Kidney capillary endothelial cell (primary cell): ENCODE measurements around the gene SMU1.

Experiments
- DNase-seq: peaks from one replicate; pipeline ENCODE4 v3.0.0-alpha.2; 2018; ENCODE audit warnings: low spot score

The SMU1 gene

DNA sequence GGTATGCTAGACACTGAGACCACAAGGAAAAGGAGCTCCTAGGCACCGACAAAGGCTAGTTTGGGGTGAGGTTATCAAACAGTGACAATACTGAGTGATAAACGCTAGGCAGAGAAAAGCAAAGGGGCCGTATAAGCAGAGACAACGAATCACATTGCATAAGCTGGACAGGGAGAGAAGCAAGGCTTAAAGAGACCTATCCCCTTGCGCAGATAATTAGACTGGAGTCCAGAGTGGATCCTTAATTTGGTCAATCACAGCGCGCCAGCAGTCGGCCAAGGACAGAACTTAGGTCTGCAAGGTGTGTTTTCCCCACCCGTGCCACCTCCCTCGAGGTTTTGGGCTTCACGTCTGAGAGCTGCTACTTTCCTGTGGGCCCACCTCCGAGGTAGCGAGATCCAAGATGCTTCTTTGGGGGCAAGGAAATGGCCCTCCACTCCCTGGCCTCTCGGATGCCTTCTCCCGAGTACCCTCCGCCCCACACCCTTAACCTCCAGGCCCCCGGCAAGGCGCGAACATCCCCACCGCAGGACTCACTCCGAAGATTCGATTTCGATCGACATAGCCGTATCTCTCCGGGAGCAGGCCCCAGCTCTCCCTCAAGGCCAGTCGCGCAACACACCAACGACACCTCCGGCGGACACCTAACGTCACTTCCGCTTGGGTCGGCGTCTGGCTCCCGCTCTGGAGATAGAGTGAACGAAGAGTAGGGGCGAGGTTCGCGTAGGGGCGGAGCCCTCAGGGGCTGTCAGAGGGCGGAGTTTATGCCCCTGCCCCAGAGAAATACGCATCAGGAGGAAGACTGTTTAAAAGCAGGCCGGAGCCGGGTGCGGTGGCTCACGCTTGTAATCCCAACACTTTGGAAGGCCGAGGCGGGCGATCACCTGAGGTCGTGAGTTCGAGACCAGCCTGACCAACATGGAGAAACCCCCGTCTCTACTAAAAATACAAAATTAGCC lies at the start of gene SMU1:
Gene SMU1, minus strand, starts transcription at position 629 of the 959 bp plus-strand sequence. Its CDS starts 66 bp downstream, at position 563.
- peak; percentile 96 for DNase-seq

DNA sequence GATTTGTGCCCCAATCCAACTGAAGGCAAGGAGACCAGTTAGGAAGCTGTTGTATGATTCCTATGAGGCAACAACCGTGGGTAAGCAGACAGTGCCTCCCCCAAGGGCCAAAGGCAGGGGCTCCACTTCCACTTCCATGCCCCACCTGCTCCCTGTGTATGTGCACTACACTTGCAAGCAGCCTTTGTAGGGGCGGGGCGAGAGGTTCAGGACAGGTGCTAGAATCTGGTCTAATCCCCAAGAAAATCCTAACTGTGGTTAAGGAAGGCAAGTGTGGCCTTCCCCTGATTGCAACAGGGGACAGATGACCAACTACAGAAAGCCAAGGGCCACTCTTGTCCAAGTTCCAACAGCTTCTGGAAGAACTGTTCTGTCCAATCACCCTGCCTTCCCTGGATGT lies 49.0 kb upstream of the SMU1 start:
- DNase-seq = no peak

DNA sequence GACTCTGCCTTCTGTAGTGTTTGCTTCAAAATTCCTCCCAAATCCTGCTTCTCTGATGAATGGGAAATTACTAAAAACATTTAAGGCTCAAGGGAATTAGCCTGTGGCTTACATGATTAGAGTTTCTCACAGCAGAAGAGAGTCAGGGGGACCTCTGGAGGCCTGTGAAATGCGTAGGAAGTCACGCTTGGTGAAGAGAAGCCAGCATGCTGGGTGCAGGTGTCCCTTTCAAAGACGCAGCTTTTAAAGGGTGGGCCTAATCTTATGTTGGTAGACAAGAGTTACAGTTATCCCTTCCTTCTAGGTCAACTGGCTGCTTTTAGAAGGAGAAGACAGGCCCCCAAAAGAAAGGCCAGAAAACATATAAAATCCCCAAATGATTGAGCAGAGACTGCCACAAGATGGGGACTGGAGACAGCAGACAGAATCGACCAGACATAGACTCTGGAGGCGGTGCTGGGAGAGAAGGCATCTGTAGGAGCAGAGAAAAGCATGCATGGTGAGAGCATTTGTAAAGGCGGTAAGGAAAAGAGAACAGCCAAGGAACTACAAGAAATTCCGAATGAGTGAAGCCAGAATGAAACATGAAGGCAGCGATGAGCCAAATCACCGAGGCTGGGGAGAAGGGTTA lies 48.4 kb upstream of the SMU1 start:
- DNase-seq = no peak

DNA sequence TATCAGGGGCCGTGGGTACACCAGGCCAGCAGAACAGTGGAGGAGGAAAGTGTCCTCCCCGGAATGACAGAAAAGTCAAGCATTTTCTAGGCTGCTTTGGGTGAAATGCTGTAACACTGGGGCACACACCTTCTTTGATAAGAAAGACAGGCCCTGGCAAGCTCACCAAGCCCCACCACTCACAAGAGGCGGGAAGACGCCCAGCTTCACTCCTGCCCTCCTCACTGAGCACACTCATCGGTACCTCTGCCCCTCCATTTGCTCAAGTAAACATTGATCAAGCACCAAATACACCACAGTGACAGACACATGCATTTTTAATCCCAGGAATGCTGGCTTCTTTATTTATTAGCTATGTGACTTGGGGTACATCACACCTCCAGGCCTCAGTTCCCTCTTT lies 47.6 kb upstream of the SMU1 start:
- DNase-seq = no peak

DNA sequence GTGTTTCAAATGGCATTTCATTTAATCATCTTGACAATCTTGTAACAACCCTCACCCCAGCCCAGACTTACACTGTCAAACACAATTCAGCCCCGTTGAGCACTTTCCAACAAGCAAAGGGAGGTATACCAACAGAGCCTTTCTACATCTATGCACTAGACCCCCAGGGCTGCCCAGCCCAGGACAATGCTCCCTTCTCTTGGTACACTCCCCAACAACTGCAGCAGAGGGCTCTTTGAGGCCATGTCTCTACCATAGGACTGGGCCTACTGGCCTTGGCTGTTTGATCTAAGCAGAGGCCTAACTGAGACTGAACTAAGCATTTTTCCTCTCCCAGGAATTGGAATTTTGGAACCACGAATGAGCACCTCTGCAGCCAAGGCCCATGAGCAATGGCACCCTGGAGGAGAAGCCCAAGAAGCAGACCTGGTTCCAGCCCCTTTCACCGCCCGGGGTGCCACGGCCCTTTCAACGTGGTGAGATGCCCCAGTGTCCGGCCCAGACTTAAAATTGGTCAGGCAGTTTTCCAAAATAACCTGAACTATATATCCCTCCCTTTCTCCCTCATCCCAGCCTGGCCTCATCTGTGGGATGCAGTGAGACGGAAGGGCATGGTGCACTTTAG lies 47.0 kb upstream of the SMU1 start:
- no peak for DNase-seq

DNA sequence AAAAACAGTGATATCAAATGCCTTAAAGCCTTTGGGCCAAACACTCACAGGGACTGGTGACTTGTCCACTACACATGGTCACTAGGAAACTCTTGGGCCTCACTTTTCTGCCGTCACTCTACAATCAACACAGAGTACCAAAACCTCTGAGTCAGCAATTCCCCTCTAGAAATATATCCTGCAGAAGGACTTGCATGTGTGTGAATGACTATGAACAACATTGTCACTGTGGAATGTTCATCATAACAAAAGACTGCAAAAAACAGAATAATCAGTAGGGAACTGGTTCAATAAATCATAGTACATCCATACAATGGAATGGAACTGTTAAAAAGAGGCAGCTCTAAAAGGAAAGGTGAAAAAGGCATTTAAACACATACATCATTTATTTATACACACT lies 44.1 kb upstream of the SMU1 start:
- no peak for DNase-seq

DNA sequence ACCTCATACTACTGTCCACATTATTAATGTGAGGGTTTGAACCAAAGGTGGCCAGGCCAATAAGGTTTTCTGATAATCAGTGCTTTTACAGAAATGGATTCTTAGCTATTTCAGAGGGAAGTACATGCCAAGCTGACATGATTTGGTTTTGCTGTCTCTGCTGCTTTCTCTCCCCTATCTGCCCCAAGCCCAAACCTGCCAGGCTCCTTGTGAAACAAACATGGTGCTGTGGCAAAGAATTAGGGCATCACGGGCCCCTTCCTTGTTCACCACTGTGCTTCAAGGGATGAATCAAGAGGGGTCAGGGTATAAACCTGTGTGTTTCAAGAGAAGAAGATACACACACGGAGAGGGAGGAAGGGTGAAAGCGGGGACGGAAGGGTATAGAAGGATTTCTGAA lies 41.3 kb upstream of the SMU1 start:
- no peak for DNase-seq

DNA sequence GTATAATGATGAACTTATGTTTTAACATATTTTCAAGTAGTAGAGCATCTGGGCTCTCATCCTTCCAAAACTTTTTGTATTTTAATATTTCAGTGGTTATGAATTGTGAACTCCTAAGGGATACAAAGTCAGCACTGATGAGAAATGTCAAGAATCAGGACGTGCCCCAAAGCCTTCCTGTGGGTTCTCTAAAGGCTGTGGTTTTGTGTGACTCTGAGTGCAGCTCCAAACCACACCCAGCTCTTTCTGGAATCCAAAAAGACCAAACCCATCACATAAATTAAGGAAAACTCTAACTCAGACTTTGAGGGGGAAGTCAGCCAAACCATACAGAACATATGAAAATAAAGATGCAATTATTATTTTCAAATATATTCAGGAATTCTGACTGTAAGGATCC lies 40.8 kb upstream of the SMU1 start:
- no peak for DNase-seq

DNA sequence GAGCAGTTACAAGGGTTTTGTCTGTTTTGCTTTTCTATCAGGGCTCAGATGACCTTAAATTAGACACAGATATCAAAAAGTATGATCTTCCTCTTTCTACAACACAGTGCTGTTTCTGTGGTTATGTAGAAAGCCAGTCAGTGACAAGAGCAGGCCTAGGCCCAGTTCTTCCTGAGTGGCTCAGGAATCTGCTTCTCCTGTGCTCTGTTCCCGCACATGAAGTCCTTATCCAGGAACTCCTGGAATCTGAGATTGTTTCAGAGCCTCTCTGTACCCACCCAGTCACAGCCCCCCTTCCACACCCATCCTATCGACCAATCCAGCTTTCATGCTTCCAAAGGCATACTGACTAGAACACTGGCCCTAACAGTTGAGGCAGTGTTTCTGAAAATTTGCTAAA lies 40.4 kb upstream of the SMU1 start:
- no peak for DNase-seq

DNA sequence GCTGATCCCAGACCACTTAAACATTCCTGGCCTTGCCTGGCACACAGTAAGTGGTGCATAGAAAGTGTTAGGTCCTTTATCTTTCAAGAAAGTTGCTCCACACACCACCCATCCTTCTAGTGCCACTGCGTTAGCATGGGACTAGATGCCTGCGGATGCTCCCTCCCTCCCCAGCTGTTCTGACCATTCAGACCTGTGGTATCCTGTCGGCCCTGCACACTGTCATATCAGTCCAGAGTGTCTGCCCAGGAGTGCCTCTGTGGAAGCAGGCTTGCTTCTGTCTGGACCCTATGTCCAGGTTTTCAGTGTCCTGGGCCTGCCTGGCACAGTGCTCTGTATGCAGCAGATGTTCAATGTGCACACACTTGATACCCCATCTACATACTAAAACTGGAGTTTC lies 38.3 kb upstream of the SMU1 start:
- DNase-seq = no peak

DNA sequence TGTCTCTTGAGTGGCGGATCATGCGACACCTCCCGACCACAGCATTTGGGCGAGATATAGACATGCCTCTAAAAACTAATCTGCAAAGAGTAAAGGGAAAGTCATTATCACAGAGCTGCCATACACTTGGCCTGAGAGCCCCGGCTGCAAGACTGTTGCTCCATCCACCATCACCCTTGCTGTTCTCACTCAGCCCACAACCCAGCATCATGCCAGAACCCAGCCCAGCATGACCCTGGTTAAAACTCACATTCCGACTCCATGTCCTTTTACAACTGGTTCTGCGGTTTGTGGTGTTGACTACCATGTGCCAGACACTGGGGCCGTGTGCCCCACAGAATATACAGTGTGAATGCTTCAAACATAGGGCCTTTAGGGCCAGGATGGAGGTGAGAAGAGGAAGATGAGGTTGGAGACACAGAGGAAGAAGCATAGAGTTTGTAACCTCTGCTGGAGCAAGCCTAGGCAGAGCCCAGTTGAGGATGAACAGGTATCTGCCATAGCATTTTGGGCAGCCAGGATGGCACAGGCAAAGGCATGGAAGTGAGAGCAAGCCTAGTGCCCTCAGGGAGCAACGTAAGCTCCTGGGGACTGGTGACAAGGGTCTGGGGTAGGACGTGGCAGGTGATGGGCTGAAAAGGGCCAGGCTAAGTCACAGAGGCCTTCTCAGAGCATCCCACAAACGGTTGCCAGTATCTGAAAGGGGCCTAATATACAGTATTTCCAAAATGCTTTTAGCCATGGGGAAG lies 37.5 kb upstream of the SMU1 start:
- no peak for DNase-seq

DNA sequence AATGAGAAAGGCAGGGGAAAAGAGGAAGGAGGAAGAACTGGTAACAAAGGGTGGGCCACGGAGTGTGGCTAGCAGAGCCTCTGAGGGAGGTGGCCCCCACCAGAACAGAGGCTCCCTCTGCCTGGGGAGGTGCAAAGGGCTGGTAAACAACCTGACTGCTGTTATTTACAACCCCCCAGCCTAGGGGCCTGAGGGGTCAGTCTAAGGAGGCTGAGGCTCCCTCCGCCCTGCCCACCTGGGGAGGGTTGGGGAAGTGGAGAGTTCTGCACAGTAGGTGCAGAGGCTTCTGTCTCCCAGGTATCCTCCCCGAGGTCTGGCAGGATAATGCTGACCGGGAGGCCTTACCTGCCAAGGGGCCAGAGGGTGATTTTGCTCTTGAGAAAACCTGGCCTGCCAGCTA lies 35.6 kb upstream of the SMU1 start:
- no peak for DNase-seq

DNA sequence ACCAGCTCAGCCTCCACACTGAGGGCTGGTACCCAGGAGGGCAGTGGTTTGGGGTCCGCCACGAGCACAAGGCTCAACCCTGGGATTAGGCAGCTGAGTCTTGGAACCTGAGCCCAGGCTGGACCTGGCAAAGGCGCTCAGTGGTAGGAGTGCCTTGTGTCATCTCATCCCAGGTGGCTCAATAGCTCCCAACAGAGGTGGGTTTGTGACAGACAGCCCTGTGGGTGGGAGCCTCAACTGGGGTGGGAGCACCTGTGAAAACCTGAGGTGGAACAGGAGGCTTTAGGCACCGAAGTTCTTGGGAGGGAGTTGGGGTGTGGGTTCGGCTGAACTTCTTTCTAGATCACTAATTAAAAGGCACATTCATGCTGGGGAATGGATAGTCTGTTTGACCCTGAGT lies 35.2 kb upstream of the SMU1 start:
- no peak for DNase-seq

DNA sequence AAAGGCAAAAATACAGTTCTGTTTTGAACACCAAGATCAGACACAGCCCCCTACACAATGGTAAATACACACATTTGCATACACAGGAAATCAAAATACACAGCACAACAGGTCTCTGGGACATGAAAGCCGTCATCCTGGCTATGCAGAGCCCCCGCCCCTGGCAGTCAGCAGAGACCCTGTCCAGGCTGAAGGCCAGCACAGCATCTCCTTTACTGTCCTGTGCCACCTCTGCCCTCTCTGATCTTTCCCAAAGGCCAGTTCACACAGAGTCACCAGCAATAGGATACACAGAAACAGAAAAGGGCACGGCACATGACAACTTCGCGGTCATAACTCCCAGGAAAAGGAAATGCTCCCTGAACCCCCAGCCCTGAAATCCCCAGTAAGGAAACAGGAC lies 34.2 kb upstream of the SMU1 start:
- no peak for DNase-seq

DNA sequence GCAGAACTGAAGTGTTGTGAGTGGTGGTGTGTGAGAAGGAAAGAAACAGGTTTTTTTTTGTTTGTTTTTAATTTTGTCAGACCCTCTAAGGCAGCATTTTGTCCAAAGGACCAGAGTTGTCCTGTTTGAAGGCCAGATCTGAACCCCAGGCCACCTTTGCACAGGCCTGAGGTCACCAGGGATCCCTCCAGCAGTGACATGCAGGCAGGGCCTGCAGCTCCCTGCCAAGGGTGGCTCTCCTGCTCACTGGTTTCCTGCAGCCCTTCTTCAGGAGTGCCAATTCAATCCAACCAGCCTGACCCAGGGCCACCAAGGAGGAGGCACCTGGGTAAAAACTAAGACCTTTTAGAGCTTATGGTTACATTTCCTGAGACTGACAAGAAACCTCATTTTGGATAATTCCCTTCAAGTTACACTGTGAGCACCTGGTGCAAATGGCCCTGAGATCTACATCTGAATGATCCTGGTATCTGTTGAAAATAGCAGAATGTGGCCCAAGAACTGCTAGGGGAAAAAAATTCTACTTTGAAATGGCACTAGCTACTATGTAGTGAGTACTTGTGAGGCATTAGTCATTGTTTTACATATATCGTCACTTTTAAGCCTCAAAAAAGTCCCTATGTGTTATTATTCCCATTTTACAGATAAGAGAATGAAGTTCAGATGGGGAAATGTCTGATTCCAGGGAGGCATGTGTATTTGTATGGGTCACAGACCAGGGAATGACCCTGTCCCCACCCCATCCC lies 33.5 kb upstream of the SMU1 start:
- no peak for DNase-seq

DNA sequence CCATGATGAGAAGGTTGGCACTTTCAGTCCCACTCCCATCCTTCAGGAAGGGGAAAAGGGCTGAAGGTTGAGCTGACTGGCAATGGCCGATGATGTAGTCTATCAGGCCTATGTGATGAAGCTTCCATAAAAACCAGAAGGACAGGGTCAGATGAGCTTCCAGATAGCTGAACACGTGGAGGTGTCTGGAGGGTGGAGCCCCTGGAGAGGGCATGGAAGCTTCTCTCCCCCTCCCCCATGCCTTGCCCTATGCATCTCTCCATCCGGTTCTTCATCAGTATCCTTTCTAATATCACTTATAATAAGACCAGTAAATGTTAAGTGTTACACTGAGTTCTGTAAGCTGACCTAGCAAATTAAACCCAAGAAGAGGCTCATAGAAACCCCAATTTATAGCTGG lies 32.6 kb upstream of the SMU1 start:
- DNase-seq = no peak

DNA sequence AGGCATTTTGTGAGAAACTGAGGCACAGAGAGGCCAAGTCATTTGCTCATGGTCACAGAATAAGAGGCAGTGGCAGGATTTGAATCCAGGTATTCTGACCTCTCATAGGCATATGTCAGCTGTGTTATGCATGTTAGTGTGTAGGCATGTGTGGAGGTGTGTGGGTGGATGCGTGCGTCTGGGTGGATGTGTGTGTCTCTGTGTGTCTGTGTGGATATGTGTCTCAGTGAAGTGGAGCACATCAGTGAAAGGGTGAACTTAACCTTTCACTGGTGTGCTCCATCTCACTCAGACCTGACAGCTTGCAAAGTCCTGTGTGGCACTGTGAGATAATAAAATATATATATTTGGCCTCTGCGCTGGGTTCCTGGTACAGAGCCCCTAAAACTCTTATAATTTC lies 32.0 kb upstream of the SMU1 start:
- no peak for DNase-seq

DNA sequence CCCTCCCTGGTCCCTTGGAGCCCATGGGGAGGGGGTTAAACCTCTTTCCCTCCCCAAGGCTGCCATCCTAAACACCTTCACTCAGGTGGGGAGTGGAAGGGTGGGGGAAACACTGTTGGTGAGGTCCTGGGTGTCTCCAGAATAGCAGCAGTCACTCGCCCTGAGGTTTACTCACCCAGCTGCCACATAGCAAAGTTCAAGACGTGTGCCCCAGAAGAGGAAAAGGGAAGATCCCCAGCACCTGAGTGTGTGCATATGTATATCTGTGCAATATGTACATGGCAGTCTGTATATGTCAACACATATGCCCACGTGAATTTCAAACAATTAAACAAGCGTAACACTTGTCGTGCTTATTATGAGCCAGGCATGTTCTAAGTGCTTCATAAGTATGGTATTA lies 31.3 kb upstream of the SMU1 start:
- no peak for DNase-seq

DNA sequence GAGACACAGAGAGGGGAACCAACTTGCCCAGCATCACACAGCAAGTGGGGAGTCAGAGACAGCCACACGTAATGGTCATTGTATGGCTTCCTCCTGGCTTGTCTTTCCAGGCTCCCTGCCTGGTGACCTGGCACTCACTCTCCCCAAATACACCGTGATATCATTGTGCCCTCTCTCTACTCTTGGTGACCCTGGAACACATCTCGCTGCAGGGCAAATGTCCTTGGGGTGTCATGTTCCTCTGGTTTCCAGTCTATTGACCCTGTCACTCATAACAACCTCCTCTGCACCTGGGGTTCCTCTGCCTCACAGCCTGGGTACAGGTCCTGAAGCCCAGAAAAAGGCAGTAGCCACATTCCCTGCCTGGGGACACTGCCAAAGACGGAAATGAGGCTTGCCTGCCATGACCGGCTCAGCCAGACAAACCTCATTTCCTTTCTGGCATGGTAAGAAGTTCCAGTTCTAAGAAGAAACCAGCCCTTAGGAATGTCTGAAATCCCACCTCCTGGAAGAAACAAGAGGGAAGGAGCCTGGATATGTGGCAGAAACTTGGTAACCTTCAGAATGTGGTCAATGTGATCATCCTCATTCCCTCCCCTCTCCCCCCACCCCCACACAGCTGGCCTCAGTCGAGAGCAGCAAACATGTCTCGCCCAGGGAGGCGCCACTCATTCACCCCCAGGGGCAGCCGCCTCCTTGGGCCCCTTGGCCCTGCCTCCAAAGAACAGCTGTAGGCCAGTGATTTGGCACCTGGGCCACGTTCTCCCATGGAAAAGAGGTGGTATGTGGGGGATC lies 30.6 kb upstream of the SMU1 start:
- DNase-seq = peak; percentile 81

DNA sequence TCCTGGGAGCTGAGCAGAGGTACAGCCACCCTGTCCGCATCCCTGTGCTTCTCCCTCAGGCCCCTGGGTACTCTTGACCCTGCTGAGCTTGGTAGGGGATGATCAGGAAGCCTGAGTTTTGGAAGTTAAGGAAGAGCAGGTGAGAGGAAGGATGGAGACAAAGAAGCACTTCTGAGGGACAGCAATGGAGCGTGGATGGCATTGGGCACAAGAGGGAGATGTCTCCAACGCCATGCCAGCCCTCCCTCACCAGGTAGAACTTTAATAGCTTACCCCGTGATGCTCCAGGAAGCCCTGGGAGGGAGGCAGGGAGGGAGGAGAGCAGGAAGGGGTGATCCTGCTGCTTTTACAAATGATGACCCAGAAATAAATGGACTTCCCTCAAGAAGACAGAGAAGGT lies 29.9 kb upstream of the SMU1 start:
- no peak for DNase-seq

DNA sequence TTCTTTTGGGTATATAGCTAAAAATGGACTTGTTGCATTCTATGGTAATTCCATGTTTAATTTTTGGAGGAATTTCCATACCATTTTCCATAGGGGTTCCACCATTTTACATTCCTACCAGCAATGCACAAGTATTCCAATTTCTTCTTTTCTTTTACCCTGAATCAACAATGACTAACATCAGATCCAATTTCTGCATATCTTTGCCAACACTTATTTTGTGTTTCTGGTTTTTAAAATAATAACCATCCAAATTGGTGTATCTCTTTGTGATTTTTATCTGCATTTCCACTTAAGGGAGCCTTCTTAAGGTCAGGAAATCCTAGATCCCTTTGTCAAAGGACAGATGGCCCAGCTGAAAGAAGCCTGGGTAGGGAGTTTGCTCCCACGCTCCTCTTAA lies 29.5 kb upstream of the SMU1 start:
- no peak for DNase-seq
